ENCODE results near the gene LPP.
"Not testable (repeated sequence)": the region's sequence is repeated elsewhere in the genome, so short reads cannot be mapped to it uniquely, and the experiment has no call there.

The LPP gene

GRCh38 chr3:188400494-188401243, 246.7 kb downstream of the LPP start:
- DNase-seq (ENCODE audit: low read depth in 2 of 2) = no peak

- DNase-seq (ENCODE audit: low read depth in 2 of 2) = no peak
These were observed 247.5 kb downstream of the LPP start for GRCh38 chr3:188401244-188401993.

- DNase-seq (ENCODE audit: low read depth in 2 of 2) = no peak
These were observed 248.3 kb downstream of the LPP start for GRCh38 chr3:188402229-188402628.

DNA sequence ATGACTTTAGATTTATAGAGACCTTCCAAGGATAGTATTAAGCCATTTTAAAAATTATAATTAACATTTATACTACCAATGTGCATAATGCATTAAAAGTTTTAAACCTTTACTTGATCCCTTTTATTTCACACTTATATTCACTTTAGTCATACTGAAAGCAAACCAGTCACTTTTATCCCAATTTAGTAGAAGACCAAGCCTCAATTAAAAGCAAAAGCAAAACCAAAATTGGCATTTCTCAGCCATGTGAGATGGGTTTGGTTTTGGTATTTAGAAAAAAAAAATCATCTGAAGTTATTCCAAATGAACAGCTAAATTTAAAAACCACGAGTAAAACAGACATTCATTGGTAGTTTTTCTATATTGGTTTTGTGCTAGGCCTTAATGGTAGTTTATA, 249.4 kb downstream of the LPP start:
- no peak for DNase-seq (ENCODE audit: low read depth in 2 of 2)

DNA sequence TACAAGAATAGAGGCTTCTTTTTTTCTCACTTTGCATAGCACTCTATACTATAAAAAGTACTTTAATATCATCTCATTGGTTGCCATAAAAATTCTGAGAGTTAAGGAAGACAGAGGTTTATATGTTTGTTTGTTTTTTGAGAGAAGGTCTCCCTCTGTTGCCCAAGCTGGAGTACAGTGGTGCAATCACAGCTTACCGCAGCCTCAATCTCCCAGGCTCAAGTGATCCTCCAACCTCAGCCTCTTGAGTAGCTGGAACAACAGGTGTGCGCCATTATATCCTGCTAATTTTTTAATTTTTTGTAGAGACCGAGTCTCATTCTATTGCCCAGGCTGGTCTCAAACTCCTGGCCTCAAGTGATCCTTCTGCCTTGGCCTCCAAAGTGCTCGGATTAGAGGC, 250.2 kb downstream of the LPP start:
- no peak for DNase-seq (ENCODE audit: low read depth in 2 of 2)

DNA sequence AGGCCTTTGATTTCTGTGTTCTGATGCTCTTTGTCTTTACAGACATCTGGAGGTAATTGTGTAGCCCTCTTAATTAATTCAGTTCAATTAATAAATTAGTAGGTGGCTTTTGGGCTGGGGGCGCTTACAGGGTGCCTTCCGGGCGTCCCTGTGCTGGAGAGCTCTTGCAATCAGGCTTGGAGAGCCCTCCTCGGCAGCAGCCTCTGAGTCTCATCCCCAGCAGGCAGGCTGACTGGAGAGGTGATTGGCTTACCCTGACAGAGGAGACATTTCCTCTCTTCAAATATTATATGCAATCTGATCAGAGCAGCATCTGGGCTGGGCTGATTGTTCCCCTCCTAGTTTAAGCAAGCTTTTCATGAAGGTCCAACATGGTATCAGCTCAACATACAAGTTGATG, 250.7 kb downstream of the LPP start:
- DNase-seq (ENCODE audit: low read depth in 2 of 2) = no peak

DNA sequence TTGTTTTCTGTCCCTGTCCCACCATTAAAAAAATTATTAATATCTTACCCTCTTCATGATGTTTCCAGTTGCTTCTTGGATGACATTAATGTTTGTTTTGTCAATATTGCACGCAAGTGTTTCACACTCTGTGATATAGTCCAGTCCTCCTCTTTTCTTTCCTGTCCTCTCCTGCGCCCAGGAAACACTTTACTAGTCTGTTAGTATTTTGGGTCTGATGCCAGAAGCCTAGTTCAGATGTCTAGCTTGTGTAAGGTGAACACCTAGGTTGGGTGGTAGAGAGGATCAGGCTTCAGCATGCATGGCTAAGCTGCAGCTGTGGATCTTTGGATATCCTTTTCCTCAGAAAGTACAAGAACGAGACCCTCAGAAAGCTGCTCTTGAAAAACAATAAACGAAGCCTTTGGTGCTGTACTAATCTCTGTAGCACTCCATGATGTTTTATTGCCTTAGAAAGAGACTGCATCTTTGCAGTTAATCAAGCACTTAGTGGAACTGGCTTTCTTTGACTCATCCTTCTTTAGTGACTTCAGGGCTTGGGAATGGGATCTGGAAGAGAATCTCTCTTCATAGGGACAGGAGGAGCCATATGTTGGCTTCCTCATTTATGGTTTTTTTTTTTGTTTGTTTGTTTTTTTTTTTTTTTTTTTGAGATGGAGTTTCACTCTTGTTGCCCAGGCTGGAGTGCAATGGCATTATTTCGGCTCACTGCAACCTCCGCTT, 253.4 kb downstream of the LPP start:
- DNase-seq (ENCODE audit: low read depth in 2 of 2) = no peak

GRCh38 chr3:188408831-188409230, 254.9 kb downstream of the LPP start:
- no peak for DNase-seq (ENCODE audit: low read depth in 2 of 2)

GRCh38 chr3:188411750-188412149, 257.8 kb downstream of the LPP start:
- no peak for DNase-seq (ENCODE audit: low read depth in 2 of 2)

GRCh38 chr3:188415196-188415595, 261.2 kb downstream of the LPP start:
- DNase-seq (ENCODE audit: low read depth in 2 of 2) = no peak

DNA sequence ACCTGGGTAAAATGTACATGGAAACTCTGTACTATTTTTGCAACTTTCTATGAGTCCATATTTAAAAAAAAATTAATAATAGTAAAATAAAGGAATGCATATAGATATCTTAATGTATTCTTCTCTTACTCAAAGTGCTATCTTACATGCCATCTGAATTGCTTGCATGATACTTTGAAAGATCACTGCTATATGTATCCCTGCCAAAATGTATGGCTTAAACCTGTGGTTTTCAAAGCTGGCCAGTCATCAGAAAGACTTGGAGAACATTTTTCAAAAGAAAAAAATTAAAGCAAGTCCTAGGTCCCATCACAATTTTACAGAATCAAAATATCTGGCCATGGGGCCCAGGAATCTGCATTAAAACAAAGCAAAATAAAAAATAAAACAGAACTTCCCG, 262.1 kb downstream of the LPP start:
- no peak for DNase-seq (ENCODE audit: low read depth in 2 of 2)

DNA sequence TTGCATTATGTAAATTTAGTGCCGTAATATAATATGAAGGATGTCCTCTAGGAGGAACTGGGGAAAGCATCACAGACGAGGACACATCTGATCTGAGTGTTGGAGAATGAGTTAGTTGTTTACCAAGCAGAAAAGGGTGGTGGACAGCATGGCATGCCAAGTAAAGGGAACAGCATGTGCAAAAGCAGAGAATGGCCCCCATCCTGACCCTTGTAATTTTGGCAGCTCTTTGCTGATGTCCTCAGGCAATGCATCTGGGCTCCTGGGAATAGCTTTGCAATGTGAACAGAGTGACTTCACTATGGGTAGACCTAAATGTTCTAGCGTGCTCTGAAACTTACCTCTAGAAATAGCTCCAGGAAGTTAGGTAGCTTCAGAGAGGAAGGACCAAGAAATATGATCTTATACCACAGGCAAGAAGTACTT, 263.3 kb downstream of the LPP start:
- DNase-seq (ENCODE audit: low read depth in 2 of 2) = no peak

- no peak for DNase-seq (ENCODE audit: low read depth in 2 of 2)
These were observed 263.8 kb downstream of the LPP start for GRCh38 chr3:188417766-188418165.

DNA sequence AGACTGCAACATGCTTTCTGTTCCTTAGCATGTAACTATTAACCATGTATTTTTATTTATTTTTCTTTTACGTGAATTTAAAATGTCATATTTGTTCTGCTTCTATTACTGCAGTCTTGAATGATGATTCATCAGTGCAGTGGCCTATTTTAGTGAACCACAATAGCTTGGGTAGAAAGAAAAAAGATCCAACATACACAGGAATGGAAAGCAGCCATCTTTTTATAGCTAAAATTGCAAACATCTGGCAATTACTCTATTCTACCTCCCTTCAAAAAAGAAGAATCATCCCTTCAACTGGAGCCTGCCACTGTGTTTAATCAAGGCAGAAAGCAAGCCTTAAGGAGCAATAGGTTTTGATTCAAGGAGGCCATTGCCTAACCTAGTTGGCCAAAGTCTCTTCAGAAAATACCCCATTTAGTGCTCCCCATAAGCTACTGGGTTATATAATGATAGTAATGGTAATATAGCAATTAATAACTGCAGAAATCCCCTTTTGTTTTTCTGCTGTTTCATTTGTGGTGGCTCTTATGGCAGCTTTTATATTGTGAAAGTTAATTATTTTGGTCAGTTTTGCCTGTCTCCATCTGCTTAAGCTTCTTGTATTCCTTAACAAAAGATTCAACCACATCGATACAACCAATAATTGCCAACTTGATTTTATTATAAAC, 267.3 kb downstream of the LPP start:
- DNase-seq (ENCODE audit: low read depth in 2 of 2) = no peak

- no peak for DNase-seq (ENCODE audit: low read depth in 2 of 2)
These were observed 268.0 kb downstream of the LPP start for GRCh38 chr3:188421836-188422540.

- DNase-seq (ENCODE audit: low read depth in 2 of 2) = not testable (repeated sequence)
These were observed 274.0 kb downstream of the LPP start for GRCh38 chr3:188427981-188428380.

GRCh38 chr3:188431040-188431439, 277.1 kb downstream of the LPP start:
- no peak for DNase-seq (ENCODE audit: low read depth in 2 of 2)

DNA sequence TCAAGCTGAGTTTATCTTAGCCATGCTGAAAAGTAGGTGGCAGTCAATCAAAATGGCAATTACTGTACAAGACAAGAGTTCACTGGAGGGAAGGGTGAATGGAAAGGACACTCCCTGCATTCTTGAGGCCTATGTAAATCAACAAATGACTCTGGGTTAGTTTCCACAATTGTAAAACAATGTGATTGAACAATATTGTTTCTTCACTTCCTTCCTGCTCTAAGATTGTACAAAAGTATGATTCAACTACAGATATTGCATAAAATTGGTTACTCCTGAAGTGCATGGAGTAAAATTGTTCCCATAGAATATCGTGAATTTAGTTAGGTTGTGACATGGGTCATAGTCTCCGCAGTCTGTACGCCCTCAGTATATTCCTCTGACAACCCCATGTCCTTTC, 277.6 kb downstream of the LPP start:
- DNase-seq (ENCODE audit: low read depth in 2 of 2) = no peak

GRCh38 chr3:188432802-188433520, 279.0 kb downstream of the LPP start:
- no peak for DNase-seq (ENCODE audit: low read depth in 2 of 2)

DNA sequence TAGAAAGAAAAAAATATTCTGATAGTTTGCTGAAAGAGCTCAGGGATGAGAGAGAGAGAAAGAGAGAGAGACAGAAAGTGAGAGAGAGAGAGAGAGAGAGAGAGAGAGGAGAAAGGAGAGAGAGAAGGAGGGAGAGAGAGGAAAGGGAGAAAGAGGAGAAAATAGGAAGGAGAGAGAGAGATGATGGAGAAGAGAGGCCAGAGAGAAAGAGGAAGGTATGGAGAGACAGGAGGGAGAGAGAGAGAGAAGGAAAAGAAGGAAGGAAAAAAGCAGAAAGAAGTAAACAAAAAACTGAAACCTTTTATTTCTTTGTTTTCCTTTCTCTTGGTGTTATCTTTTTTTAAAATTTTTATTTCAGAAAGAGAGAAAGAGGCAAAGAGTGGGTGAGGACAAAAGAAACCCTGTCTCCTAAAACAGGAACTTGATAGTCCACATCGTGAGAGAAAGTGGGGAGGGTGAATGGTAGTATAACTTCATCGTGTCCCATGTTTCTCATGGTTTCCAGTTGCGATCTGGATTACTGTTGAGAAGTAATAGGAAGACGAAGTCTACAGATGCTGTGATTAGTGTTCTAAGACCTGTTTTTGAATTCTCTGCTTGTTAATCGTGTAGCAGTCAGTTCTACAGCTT, 279.7 kb downstream of the LPP start:
- no peak for DNase-seq (ENCODE audit: low read depth in 2 of 2)
